Naive thymus-derived CD8-positive, alpha-beta T cell (primary cell): ENCODE measurements around the gene BANF1. TPM values are rescaled to one million over a fixed set of nuclear protein-coding genes. Genes with fewer than 3 reads are reported as not detected.

Experiments used
- ATAC-seq, 2 donors: fragments of 150-1000 bp; cut with Tn5 transposase in 1 of 2; sonication (Bioruptor Pico), chemical (Tn5 transposase) in 1 of 2; 1 replicate in 1 of 2; 2 replicates in 1 of 2; pipeline ENCODE4 v1.10.0; 2021; ENCODE audit warnings: mild to moderate bottlenecking in 2 of 2, moderate library complexity in 2 of 2
- POLR2A ChIA-PET: fragments of 350-600 bp; sonication (Branson Sonifier 250); formaldehyde crosslinking; loops from one replicate; lab custom pipeline; 2021; ENCODE audit warnings: antibody characterized with exemption; lab: Charles Lee
- DNase-seq, 10 donors: peaks; one replicate each; pipeline versions ENCODE4 v3.0.0 to v3.0.0-alpha.2; 2020 to 2022
- H3K27ac Mint-ChIP-seq, 10 donors: one replicate each; pipeline ENCODE4 v1.8.0; 2020 to 2022; ENCODE audit warnings: mild to moderate bottlenecking in 10 of 10, mixed read lengths in 10 of 10, moderate library complexity in 4 of 10, inconsistent platforms in 1 of 10
- H3K27me3 Mint-ChIP-seq, 5 donors: one replicate each; pipeline ENCODE4 v1.8.0; 2021 to 2022; ENCODE audit warnings: mixed read lengths in 5 of 5
- H3K36me3 Mint-ChIP-seq, 3 donors: one replicate each; pipeline ENCODE4 v1.8.0; 2020 to 2022; ENCODE audit warnings: mixed read lengths in 3 of 3, mild to moderate bottlenecking in 2 of 3, inconsistent platforms in 1 of 3
- H3K4me1 Mint-ChIP-seq, 4 donors: one replicate each; pipeline ENCODE4 v1.8.0; 2021 to 2022; ENCODE audit warnings: mixed read lengths in 4 of 4
- H3K4me3 Mint-ChIP-seq, 10 donors: one replicate each; pipeline ENCODE4 v1.8.0; 2020 to 2022; ENCODE audit warnings: mild to moderate bottlenecking in 10 of 10, mixed read lengths in 10 of 10, moderate library complexity in 6 of 10, inconsistent platforms in 1 of 10
- H3K9me3 Mint-ChIP-seq, 9 donors: one replicate each; pipeline ENCODE4 v1.8.0; 2020 to 2022; ENCODE audit warnings: mixed read lengths in 9 of 9, mild to moderate bottlenecking in 3 of 9, inconsistent platforms in 1 of 9, moderate library complexity in 1 of 9
- polyA plus RNA-seq, 3 donors: library from polyadenylated mRNA; unstranded; fragments of 300-500 nt; fragmentation: Illumina TruSeq; gene quantifications; one replicate each; pipeline ENCODE4 v1.2.3, GENCODE V29; 2021
- total RNA-seq, 8 experiments: library from RNA in 2 of 8; stranded (reverse) in 2 of 8; gene quantifications; one replicate each; pipeline ENCODE4 v1.2.3 and lab custom pipeline; 2021 to 2026

Gene BANF1
- total and polyA plus RNA-seq, 5 experiments from 2014 or later: 96.2 to 250 (median 225) TPM

GRCh38 chr11:66026017-66026529 lies 23.8 kb downstream of the BANF1 start, which contains the start of gene CATSPER1:
TSS of gene CATSPER1 (minus strand) at chr11:66026479. CDS start at chr11:66026379, 100 bp downstream.
- Mint-ChIP-seq H3K27ac (no peak within 1 kb of the TSS), H3K36me3 (no peaks in the 10 kb centered on the region), H3K4me3 (no peak within 1 kb of the TSS), H3K9me3 (no peaks in the 10 kb centered on the region), H3K27me3 (peaks cover 1 to 8% (median 4%) of the 10 kb centered on the region in 5 donors), H3K4me1 (peaks cover 4 to 13% (median 6%) of the 10 kb centered on the region in 4 donors)
- POLR2A ChIA-PET: no interaction called here
- DNase-seq: no peak
- ATAC-seq: no peak

DNA sequence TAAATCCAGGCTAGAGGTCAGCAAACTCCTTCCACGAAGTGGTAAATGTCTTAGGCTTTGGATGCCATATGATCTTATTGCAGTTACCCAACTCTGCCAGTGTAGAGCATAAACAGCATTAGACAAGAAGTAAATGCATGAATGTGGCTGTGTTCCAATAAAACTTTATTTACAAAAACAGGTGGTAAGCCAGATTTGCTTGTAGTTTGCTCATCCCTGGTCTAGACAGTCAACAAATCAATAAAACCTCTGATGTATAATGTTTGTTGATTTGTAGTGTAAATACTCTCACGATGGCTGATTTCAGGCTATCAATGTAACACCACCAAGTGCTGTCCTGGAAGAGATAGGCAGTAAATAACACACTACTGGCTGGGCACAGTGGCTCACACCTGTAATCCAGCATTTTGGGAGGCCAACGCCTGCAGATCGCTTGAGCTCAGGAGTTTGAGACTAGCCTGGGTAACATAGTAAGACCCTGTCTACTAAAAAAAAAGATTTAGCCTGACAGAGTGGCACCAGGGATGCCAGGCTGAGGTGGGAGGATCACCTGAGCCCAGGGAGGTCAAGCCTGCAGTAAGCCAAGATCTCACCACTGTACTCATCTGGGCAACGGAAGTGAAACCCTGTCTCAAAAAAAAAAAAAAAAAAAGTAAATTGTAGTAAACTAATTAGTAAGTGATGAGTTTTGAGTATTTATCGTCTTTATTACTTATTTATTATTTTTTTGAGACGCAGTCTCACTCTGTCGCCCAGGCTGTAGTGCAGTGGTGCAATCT lies 30.8 kb downstream of the BANF1 start:
- H3K9me3 Mint-ChIP-seq: peaks cover 0 to 2% (median 0%) of the 10 kb centered on the region in 9 donors
- no peak overlapping the region for H3K4me3 Mint-ChIP-seq
- H3K36me3 Mint-ChIP-seq: no peaks in the 10 kb centered on the region
- no peak overlapping the region for H3K27ac Mint-ChIP-seq
- DNase-seq (no peak), ATAC-seq (no peak)
- H3K27me3 Mint-ChIP-seq: peaks cover 0 to 6% (median 4%) of the 10 kb centered on the region in 5 donors
- no peaks in the 10 kb centered on the region for H3K4me1 Mint-ChIP-seq
- POLR2A ChIA-PET: no interaction called here

DNA sequence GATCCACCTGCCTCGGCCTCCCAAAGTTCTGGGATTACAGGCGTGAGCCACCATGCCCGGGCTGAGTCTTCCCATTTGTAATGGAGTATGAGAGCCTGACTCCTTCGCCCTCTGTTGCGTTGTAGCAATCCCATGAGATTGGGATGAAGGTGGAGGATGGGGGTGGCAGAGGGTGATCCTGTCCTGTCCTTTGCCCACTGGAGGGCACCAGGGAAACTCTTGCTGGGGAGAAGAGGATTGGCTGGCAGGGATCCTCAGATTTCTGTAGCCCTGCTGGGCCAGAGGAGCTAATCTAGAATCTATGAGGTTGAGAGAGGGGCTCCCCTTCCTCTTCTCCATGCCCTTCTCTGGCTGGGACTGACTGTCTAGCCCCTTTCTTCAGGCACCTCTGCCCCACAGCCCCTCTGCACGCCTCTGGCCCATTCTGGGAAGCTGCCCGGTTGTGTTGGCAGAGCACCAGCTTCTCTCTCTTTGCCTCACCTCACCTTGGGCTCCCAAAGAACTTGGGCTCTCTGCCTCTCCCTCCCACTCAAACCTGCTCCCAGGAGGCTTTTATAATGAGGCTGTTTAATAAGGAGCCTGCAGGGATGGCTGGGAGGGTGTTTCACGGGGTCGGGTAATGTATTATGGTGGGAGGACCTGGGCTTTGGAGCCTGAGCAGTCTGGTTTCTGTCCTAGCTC lies 33.5 kb downstream of the BANF1 start:
- Mint-ChIP-seq H3K27ac (no peak overlapping the region), H3K36me3 (no peaks in the 10 kb centered on the region), H3K4me3 (no peak overlapping the region), H3K27me3 (peaks cover 0 to 6% (median 4%) of the 10 kb centered on the region in 5 donors), H3K9me3 (peaks cover 0 to 2% (median 0%) of the 10 kb centered on the region in 9 donors), H3K4me1 (no peaks in the 10 kb centered on the region)
- DNase-seq: no peak
- POLR2A ChIA-PET: no interaction called here
- no peak for ATAC-seq

- Mint-ChIP-seq H3K27ac (no peak overlapping the region), H3K27me3 (peaks cover 0 to 6% (median 4%) of the 10 kb centered on the region in 5 donors), H3K4me3 (no peak overlapping the region), H3K4me1 (no peaks in the 10 kb centered on the region), H3K36me3 (no peaks in the 10 kb centered on the region), H3K9me3 (peaks cover 0 to 2% (median 0%) of the 10 kb centered on the region in 9 donors)
- POLR2A ChIA-PET: no interaction called here
- no peak for ATAC-seq
- no peak for DNase-seq
Measured at GRCh38 chr11:66036334-66036710, 34.0 kb downstream of the BANF1 start.

DNA sequence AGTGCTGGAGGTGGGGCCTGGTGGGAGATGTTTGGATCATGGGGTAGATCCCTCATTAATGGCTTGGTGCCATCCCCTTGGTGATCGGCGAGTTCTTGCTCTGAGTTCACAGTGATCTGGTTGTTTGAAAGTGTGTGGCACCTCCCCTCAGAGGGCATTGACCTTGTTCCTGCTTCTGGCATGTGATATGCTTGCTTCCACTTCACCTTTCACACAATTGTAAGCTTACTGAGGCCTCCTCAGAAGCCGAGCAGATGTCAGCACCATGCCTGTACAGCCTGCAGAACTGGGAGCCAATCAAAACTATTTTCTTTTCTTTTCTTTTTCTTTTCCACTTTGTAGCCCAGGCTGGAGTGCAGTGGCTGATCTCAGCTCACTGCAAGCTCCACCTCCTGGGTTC lies 35.0 kb downstream of the BANF1 start:
- no peaks in the 10 kb centered on the region for H3K4me1 Mint-ChIP-seq
- POLR2A ChIA-PET: no interaction called here
- H3K9me3 Mint-ChIP-seq: peaks cover 0 to 2% (median 0%) of the 10 kb centered on the region in 9 donors
- ATAC-seq: no peak
- peaks cover 0 to 6% (median 4%) of the 10 kb centered on the region in 5 donors for H3K27me3 Mint-ChIP-seq
- no peak overlapping the region for H3K27ac Mint-ChIP-seq
- peak overlapping the region in 1 of 10 donors; percentile 52 for H3K4me3 Mint-ChIP-seq
- no peak for DNase-seq
- H3K36me3 Mint-ChIP-seq: no peaks in the 10 kb centered on the region

GRCh38 chr11:66039765-66040164 lies 37.5 kb downstream of the BANF1 start:
- peaks cover 2 to 4% (median 3%) of the 10 kb centered on the region in 4 donors for H3K4me1 Mint-ChIP-seq
- no peak overlapping the region for H3K4me3 Mint-ChIP-seq
- DNase-seq: peak in 1 of 10 donors; percentile 7
- no peaks in the 10 kb centered on the region for H3K36me3 Mint-ChIP-seq
- H3K9me3 Mint-ChIP-seq: peaks cover 0 to 2% (median 0%) of the 10 kb centered on the region in 9 donors
- H3K27ac Mint-ChIP-seq: no peak overlapping the region
- POLR2A ChIA-PET: interaction anchor here (0.6 kb wide), 1 partner anchor 131 kb away, joined by 3 read pairs; no protein-coding TSS in a partner anchor
- H3K27me3 Mint-ChIP-seq: peaks cover 0 to 5% (median 3%) of the 10 kb centered on the region in 5 donors
- ATAC-seq: no peak

GRCh38 chr11:66042227-66042995 lies 40.1 kb downstream of the BANF1 start:
- ATAC-seq: no peak
- no peaks in the 10 kb centered on the region for H3K27me3 Mint-ChIP-seq
- H3K36me3 Mint-ChIP-seq: no peaks in the 10 kb centered on the region
- peaks cover 7 to 16% (median 11%) of the 10 kb centered on the region in 4 donors for H3K4me1 Mint-ChIP-seq
- peak in 1 of 10 donors; percentile 57 for DNase-seq
- no peak overlapping the region for H3K27ac Mint-ChIP-seq
- H3K9me3 Mint-ChIP-seq: peaks cover 0 to under 1% (median 0%) of the 10 kb centered on the region in 9 donors
- POLR2A ChIA-PET: interaction anchor here (0.5 kb wide), 1 partner anchor 194 kb away, joined by 3 read pairs; no protein-coding TSS in a partner anchor
- H3K4me3 Mint-ChIP-seq: no peak overlapping the region

GRCh38 chr11:66042996-66043906 lies 40.9 kb downstream of the BANF1 start:
- Mint-ChIP-seq H3K27me3 (peaks cover 0 to 3% (median 0%) of the 10 kb centered on the region in 5 donors), H3K27ac (no peak overlapping the region), H3K9me3 (no peaks in the 10 kb centered on the region), H3K4me1 (peaks cover 7 to 16% (median 11%) of the 10 kb centered on the region in 4 donors), H3K36me3 (no peaks in the 10 kb centered on the region), H3K4me3 (no peak overlapping the region)
- DNase-seq (peak in 1 of 10 donors; percentile 38), ATAC-seq (no peak)
- POLR2A ChIA-PET: no interaction called here

DNA sequence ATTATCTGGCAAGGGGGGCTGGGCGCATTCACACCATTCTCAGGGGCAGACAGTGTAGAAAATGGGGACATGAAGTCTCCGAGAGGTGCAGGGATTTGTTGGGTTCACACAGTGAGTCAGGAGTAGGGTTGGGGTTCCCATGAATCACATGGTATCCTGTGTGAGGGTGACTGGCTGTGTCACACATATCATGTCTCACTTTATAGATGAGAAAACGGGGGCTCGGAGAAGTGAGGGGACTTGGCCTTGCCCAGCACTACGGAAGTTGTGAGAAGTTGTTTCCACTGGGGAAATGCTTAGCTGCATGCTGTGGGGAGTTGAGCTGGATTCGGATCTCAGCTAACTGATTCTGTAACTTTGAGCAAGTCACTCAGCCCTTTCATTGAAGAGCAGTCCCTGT lies 42.5 kb downstream of the BANF1 start:
- Mint-ChIP-seq H3K4me3 (peak overlapping the region in 2 of 10 donors; percentile 22 to 60), H3K27me3 (peaks cover 0 to 5% (median 0%) of the 10 kb centered on the region in 5 donors), H3K36me3 (no peaks in the 10 kb centered on the region), H3K4me1 (peaks cover 10 to 21% (median 17%) of the 10 kb centered on the region in 4 donors), H3K9me3 (no peaks in the 10 kb centered on the region), H3K27ac (peak overlapping the region in 5 of 10 donors; percentile 24 to 72 (median 28))
- no peak for DNase-seq
- peak; percentile 3 to 13 for ATAC-seq
- POLR2A ChIA-PET: interaction anchor here (2.0 kb wide), 1 partner anchor 19 kb away, joined by 4 read pairs; no protein-coding TSS in a partner anchor

- H3K4me3 Mint-ChIP-seq: peak overlapping the region in 2 of 10 donors; percentile 22 to 60
- ATAC-seq (peak; percentile 98), DNase-seq (peak; percentile 76 to 90 (median 84))
- peaks cover 10 to 22% (median 19%) of the 10 kb centered on the region in 4 donors for H3K4me1 Mint-ChIP-seq
- no peaks in the 10 kb centered on the region for H3K36me3 Mint-ChIP-seq
- H3K27me3 Mint-ChIP-seq: peaks cover 0 to 5% (median 0%) of the 10 kb centered on the region in 5 donors
- POLR2A ChIA-PET: interaction anchor here (0.5 to 2.0 kb wide), 4 partner anchors 19 to 115 kb away, joined by 3 to 5 read pairs (median 4); no protein-coding TSS in a partner anchor
- peak overlapping the region in 3 of 10 donors; percentile 24 to 63 (median 25) for H3K27ac Mint-ChIP-seq
- no peaks in the 10 kb centered on the region for H3K9me3 Mint-ChIP-seq
Measured at GRCh38 chr11:66045177-66045639, 42.9 kb downstream of the BANF1 start.

DNA sequence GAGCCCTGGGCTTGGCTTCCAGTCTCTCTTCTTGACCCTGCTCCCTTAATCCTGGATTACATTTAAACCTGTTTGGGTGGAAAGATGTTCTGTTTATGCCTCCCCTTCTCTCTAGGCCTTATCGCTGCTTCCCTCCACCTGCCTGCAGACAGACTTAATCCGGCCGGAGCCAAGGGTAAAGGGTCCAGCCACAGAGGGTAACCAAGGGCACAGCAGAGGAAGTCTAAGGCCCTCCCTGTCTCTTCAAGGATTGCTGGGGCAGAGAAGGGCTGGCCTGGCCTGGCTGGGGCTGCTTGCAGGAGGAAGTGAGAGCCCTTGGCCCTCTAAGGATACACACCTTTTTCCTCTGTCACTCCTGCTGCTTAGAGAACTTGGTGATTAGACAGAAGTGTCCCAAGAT lies 44.6 kb downstream of the BANF1 start:
- Mint-ChIP-seq H3K36me3 (no peaks in the 10 kb centered on the region), H3K4me1 (peaks cover 12 to 32% (median 28%) of the 10 kb centered on the region in 4 donors), H3K27ac (peak overlapping the region in 1 of 10 donors; percentile 79), H3K4me3 (no peak overlapping the region), H3K9me3 (no peaks in the 10 kb centered on the region), H3K27me3 (peaks cover 0 to 5% (median 0%) of the 10 kb centered on the region in 5 donors)
- DNase-seq: peak in 1 of 10 donors; percentile 40
- POLR2A ChIA-PET: no interaction called here
- no peak for ATAC-seq
